Measurements from ENCODE around the gene GABRP.
"Not testable (repeated sequence)": the region's sequence is repeated elsewhere in the genome, so short reads cannot be mapped to it uniquely, and the experiment has no call there.

The GABRP gene, protein sequence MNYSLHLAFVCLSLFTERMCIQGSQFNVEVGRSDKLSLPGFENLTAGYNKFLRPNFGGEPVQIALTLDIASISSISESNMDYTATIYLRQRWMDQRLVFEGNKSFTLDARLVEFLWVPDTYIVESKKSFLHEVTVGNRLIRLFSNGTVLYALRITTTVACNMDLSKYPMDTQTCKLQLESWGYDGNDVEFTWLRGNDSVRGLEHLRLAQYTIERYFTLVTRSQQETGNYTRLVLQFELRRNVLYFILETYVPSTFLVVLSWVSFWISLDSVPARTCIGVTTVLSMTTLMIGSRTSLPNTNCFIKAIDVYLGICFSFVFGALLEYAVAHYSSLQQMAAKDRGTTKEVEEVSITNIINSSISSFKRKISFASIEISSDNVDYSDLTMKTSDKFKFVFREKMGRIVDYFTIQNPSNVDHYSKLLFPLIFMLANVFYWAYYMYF

DNA sequence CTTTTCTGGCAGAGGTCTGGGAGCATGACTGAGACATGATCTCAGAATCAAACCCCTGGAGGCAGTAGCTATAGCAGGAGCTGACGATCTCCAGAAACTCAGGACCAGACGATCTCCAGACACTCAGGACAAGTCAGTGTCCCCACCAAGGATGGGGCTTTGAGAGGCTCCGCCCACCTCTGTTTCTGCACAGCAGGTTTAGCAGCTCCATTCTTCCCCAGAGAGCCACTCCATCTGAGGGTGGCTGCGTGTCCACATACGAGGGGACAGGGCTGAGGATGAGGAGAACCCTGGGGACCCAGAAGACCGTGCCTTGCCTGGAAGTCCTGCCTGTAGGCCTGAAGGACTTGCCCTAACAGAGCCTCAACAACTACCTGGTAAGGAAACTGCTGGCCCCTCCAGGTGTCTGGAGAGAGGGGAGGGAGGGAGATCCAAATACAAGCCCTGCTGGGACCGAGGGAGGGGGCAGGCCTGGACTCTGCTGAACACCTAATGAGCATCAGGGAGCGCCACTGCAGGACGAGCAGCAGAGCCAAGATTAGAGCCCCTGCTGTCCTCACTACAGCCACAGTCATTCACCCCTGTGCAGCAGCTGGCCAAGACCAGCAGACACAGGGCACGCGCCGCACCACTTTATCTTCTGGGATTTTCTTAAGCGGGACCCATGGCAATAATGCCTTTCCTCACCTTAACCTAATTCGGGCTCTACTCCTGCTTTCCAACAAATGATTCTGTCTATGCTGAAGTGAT is at the start of gene GABRP:
GABRP (plus strand) TSS at position 228 of the 750 bp plus-strand sequence. CDS start 4,891 bp downstream, outside the sequence.
- no peak for DNase-seq

DNA sequence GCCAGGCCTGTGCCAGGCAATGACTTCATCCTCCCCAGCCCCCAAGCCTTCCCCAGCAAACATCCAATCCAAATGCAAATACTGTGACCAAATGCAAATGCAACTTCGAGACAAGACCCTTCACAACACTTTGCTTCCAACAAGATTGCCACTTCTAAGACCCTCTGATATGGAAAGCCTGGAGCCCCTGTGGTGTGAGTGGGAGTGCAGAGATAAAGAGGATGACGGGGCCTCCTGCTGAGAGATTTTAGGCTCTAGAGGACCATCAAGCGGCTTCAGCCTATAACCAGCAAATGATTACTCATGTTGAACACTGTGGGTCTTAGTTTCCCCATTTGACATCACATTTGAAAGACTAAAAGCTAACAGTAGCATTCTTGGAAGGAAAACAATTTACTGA is 46.6 kb upstream of the GABRP start:
- no peak for DNase-seq

DNA sequence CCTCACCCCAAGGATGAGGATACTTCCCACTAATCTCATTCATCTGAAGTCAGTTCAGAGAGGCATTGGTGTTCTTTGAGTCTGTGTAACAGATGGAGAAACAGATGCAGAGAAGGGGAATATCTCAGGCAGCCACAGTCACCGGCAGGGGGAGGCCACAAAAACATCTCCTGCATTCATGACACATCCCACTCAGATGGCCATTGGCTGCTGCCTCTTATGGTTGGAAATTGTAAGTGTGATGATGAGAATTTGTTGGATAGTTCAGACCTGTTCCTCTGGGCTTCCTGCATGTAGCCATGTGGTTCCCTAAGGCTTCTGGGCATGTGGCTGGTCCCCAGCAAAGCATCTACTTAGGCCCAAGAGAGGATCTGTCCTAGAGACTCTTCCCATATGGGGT is 45.9 kb upstream of the GABRP start:
- DNase-seq = no peak

DNA sequence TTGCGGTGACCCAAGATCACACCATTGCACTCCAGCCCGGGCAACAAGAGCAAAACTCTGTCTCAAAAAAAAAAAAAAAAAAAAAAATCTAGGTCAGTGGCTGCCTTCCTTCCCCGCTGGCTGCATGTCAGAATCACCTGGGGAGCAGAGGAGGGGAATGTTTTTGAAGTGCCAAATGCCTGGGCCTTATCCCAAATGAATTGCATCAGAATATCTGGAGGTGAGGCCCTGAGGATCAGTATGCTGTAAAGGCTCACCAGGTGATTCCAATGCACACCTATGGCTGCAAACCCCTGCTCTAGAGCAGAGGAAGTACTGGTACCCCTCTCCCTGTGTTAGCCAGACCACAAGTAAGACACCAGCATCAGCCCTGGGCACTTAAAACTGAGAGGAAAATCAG is 44.7 kb upstream of the GABRP start:
- DNase-seq = no peak

DNA sequence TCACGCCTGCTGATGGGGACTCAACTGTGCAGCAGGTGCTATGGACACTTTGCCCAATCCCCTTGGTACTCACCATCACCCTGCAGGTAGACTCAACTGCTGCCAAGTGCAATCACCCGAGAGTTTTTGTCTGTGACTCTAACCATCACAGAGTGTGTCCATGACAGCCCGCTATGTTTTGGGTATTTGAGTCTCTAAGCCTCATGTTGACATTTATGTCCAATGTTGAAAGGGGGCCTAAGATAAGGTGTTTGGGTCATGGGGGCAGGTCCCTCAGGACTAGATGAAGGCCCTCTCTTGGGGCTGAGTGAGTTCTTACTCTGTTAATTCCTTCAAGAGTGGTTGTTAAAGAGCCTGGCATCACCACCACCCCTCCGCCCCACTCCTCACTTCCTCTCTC is 44.1 kb upstream of the GABRP start:
- DNase-seq = no peak

DNA sequence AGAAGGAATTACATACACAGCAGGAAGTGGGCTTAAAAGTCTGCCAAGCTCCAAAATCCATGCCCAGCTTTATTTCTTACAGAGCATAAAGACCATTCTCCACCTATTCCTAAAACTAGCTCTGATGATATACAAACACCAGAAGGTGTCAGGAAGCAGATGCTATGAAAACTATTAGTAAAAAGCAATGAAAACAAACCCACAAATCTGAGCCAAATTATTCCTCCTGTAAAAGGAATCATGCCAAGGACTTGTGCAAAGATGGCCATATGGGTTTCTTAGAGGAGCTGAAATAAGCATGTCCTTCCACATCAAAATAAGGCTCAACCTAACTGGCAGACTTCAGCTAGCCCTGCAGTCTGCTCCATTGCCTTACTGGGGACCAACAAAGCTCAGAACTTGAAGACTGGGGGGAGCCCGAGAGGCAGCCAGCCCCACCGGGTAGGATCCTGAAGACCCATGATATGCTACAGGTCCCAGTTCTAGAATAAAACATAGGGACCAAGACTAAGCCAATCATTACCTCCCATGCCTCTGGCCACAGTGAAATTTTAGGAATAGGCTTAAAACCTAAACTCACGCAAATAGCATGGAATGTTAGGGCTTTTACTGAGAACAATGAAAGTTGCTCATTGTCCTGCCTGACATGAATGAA is 42.8 kb upstream of the GABRP start:
- DNase-seq = no peak

DNA sequence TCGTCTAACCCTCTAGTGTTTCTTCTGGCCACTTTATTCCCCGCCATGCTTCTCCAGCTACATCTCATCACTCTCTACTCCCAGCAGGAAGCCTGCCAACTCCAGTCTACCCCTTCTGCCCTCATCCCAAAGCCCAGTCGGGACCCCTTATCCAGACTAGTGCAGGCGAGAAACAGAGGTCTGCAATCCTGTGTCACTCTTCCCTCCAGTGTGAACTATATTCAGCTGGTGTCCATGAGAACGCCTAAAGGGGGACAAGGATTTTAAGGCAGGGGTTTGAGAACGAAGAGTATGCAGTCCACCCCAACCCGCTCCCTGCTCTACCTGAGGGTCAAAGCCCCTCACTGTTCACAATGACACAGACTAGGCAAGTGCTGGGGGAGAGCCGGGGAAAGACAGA is 41.7 kb upstream of the GABRP start:
- no peak for DNase-seq

DNA sequence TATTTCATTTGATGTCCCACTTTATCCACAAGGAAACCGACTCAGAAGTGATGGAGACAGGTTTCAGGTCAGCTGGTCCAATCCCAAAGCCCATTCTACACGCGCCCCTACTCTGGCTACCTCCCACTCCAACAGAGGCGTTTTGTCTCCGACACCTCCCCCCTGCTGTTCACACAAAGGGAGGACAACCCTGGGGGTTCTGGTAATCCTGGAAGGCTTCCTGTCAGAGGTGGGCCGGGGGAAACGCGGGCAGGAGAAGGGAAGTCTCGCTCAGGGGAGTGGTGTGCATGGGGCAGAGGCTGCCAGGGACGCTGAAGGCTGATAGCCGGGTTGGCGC is 39.7 kb upstream of the GABRP start:
- DNase-seq = no peak

DNA sequence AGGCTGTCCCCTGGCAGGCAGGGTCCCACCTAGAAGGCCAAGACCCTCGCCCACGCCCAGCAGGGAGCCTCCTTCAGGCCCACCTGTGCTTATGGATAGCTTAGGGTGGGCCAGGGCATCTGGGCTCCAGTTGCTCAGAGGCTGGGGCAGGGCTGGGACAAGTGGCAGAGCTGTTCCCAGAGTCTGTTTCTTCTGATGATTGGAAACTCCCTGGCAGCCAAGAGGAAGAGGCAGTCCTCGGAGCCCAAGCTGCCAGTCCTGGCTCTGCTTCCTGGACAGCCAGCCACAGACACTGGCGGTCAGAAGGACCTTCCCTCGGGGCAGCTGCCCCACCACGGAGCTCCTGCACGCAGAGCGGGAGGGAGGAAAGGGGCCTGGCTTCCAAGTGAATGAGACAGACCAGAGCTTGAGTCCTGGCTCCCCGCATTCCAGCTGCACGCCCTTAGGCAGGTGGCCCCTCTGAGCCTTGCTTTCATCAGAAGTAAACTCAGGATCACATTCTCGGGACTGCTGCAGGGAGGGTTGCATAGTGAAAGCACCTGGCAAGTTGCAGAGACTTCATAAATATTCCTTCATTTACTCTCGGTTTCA is 37.9 kb upstream of the GABRP start:
- no peak for DNase-seq

DNA sequence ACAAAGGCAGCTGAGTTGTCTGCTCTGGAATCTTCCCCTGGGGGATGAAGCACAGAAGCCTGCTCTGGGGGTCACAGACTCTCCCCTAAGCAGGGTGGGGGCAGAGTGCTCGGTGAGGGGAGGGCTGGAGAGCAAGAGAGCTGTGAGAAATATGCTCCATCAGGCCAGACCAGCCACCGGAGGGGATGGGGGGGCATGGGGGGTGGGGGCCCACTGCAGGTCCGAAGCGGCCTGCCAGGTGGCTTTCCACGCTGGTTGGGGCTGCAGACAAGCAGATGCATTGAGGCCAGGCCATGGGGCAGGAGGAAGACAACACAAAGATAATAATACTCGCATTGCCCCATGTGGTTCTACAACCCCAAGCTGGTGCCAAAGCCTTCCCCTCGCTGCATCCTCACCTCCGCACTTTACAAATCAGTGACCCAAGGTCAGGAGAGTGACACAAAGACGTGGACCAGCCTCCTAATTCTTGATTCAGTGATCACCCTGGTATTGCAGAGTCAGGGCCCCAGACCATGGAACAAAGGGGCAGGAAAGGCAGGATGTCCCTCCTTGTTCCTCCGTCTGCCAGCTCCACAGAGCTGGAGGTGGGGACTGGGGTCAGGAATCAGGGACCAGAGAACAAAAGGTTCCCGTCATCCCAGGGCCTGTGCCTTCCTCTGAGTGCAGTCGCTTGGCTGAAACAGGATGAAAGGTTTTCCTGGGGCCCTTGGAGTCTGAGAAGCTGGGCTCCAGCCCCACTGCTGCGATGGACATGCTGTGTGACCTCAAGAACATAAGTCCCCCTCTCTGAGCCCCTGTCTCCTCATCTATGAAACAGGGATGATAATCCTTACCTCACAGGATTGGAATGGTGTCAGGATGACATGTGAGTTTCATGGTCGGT is 37.2 kb upstream of the GABRP start:
- no peak for DNase-seq

DNA sequence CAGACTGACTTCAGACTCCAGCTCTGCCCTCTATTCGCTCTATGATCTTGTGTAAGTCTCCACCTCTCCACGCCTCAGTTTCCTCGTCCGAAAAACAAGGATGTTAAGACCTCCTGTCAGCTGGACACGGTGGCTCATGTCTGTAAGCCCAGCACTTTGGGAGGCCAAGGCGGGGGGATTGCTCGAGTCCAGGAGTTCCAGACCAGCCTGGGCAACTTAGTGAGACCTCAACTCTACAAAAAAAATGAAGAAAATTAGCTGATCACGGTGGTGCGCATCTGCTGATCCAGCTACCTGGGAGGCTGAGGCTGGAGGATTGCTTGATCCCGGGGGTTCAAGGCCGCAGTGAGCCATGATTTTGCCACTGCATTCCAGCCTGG is 36.6 kb upstream of the GABRP start:
- no peak for DNase-seq

DNA sequence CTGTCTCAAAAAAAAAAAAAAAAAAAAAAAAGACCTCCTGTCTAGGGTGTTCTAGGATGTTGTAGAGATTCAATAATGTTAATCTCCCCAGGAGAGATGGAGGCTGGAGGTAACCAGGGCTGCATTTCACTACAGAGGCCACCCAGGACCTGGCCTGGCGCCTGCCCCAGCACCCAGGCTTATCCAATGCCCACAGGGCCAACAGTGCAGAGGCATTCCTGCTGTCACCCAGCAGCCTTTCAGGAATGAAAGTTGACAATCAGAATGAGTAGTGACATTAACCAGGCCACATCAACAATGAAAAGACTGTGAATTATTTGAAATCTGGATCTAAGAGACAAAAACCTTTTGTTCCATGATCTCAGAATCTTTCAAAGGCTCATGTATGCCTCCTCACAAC is 36.2 kb upstream of the GABRP start:
- DNase-seq = no peak

DNA sequence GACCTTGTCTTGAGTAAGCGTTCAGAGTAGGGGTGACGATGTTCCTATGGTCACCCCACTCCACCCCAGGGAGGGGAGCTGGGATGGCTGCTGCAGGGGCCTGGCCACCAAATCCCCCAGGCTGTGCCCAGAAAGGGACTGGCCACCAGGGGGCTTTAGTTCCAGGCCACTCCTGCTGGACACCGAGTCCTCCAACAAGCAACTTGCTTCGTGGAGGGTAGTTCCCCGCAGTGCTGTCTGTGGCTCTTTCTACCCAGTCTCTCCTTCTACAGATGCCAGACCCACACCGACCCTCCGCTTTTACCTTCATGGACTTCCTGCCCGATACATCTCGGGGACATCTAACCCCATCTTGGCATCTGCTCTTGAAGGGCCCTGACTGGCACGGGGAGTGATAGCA is 35.7 kb upstream of the GABRP start:
- no peak for DNase-seq

DNA sequence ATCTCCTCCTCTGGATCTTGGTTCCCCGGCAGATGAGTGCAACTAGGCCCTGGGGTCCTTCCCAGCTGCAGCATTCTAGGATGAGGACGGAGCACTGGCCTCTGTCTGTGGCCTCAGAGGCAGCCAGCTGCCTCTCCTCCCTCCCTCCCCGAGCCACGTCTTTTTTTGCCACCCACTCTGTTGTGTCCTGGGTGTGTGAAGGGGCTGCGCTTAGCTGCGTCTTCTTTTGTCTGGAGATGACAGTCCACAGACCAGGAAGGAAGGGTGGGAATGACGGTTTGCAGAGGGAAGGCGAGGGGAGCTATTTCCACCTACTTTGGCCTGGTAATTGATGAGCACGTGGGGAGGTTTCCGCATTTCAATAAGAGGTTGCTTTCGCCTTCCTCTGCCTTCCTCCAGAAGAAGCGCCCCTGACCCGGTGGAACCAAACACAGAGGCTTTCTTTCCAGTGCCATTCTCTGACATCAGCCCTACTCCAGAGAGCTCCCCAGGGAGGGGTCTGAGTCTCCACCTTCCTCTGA is 34.5 kb upstream of the GABRP start:
- no peak for DNase-seq

DNA sequence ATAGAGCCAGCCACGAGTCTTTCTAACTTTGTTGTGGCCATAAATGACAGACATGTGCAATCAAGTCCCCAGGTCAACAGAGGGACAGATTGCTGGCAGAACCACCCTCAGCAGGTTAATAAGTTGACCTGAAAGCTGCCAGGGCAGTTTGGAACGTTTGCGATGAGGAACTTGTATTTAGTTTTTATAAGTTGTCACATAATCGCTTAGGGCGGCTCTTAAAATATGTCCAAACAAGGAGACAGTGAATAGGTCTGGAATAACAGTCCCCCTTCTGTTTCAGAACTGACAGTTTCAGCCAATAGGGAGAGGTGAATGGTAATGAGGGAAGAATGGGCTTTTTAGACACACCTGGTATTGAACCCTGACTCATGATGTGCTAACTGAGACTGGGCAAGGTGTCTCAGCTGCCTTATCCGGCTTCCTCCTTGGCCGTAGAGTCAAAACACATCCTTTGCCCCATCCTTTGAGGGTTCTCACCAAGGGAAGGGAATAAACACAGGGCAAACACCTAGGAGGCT is 33.6 kb upstream of the GABRP start:
- DNase-seq = no peak

DNA sequence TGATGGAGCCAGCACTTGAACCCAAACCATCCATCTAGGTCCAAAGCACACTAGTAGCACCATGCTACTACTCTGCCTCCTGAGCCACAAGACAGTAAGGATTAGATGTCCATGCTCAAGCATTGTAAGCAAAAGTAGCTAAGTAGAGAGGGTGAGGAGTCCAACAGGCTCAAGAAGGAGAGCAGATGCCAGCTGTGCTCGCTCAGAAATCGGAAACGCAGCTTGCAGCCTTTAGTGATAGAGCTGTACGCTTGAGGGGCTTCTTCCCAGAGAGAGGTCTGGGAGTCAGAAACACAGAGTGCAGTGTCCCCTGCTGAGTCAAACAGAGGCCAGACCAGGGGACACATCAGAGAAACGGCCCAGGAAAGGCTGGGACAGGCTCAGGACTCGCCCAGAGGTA is 32.7 kb upstream of the GABRP start:
- DNase-seq = no peak

DNA sequence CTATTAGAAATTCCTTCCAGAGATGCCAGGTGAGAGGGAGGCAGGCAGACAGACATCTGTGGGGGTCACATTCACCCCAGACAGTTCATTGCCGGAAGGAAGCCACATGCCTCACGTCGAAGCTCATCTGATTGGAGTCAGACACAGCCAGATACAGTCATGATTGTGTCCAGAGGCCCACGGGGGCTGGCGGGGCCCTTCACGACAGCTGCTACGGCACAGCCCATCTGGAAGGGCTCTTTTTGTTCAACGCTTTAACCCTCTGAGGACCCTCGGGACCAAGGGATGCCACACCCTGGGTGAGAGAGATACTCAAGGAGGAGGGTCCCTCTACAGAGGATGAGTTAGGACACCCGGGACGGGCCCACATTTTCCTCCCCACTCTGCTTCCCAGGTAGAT is 31.9 kb upstream of the GABRP start:
- no peak for DNase-seq

DNA sequence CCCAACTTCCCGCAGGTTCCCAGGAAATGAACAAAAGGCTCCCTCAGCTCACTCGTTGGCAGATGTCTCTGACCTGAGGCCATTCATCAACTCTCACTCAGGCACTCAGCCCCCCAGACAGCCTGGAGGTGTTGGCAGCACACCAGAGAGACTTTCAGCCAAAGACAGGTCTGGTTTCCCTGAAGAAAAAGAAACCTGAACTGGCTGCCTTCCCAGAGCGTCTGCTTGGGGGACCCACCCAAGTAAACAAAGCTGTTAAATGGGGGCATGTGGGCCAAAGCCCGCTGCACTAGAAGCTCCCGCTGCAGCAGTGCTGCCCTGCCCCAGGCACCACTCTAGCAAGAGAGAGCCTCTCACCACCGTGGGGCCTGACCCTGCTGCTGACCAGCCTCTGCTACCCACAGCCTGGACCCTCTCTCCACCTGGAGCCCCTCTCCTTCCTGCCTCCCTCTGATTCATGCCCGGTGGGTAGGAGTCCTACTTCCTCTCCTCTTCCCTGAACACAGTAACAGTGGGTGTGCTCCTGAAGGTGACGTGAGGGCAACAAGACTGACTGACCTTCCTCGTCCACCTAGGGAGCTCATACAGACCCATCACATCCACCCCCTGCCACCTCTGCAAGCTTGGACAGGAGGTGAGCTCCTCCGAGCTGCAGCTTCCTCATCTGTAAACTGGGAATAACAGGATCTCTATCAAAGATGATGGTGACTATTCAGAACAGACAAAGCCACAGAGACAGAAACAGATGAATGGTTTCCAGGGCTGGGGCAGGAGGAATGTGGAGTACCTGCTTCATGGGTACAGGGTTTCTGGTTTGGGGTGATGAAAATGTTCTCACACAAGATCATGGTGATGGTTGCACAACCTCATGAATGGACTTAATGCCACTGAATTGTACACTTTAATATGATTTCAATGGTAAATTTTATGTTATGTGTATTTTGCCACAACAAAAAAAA is 31.0 kb upstream of the GABRP start:
- DNase-seq = no peak

DNA sequence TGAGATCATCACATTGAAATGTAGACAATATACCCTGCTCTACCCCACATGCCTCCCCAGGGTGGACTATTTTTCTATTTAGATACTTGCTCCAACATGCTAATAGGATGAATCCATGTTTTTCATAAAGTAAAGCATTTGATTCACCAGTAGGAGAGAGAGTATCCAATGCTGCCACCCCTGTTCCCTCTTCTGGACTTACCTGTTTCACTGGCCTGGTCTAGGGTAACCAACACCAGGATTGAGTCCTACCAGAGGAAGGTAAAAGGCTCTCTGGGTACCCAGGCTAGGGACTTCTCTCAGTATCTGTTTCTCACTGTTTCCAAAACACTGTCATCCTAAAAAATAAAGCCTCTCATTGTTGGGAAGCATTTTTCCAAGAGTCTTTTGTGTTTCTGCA is 30.2 kb upstream of the GABRP start:
- DNase-seq = no peak

DNA sequence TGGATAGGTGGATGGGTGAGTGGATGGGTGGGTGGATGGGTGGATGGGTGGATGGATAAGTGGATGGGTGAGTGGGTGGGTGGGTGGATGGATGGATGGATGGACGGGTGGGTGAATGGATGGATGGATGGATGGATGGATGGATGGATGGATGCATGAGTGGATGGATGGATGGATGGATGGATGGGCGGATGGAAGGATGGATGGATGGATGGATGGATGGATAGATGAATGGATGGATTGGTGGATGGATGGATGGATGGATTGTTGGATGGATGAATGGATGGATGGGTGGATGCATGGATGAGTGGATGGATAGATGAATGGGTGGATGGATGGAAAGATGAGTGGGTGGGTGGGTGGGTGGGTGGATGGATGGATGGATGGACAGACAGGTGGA is 29.0 kb upstream of the GABRP start:
- not testable (repeated sequence) for DNase-seq

Data from midbrain (tissue), 1 donor.